ENCODE results near the gene LRRTM4.

DNA sequence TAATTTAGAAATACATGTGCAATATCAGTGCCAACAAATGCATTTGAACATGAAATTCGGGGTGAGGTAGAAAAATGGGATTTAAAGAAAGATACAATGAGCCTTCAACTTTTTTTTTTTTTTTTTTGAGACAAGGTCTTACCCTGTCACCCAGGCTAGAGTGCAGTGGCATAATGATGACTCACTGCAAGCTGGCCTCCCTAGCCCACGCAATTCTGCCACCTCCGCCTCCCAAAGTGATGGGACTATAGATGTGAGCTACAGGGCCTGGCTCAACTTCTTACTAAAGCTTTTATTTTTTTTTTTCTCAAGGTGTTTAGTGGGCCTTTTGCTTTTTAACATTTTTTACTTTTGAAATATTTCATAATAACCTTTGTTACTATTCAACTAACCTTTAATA is 365.6 kb downstream of the LRRTM4 start:
- TF ChIP-seq OVOL2 (CRISPR knock-in tag; IDR thresholded peaks at IDR 0.05; ENCODE audit: borderline replicate concordance) (no peak), CTCF (IDR thresholded peaks at IDR 0.05) (no peak), TCF7 (CRISPR knock-in tag; IDR thresholded peaks at IDR 0.05; ENCODE audit: low read depth) (no peak), ZNF423 (CRISPR knock-in tag; IDR thresholded peaks at IDR 0.05) (no peak), ATF1 (CRISPR knock-in tag; IDR thresholded peaks at IDR 0.05) (no peak)

All from WTC11 (cell line).